GM18498 (cell line): ENCODE data around the gene ALG11.

ENCODE experiments used
- ATAC-seq: cut with Tn5 transposase; IDR thresholded peaks from one replicate; pipeline ENCODE4 v1.9.1; 2021; ENCODE audit warnings: mild to moderate bottlenecking, moderate library complexity; ENCODE audit not compliant: unreplicated experiment

The ALG11 gene

GRCh38 chr13:51996641-51997040, 15.6 kb upstream of the ALG11 start:
- no peak for ATAC-seq

- ATAC-seq, result no peak
These were observed 15.0 kb upstream of the ALG11 start for GRCh38 chr13:51997186-51997585.

GRCh38 chr13:51997641-51998330, 14.4 kb upstream of the ALG11 start:
- no peak for ATAC-seq

GRCh38 chr13:51998723-51999509, 13.3 kb upstream of the ALG11 start:
- no peak for ATAC-seq

- ATAC-seq, result no peak
These were observed 12.7 kb upstream of the ALG11 start for GRCh38 chr13:51999510-51999911.

- no peak for ATAC-seq
These were observed 12.3 kb upstream of the ALG11 start for GRCh38 chr13:51999921-52000320.

GRCh38 chr13:52001120-52001731, 11.0 kb upstream of the ALG11 start:
- ATAC-seq, result peak; percentile 83

GRCh38 chr13:52002361-52002760, 9.8 kb upstream of the ALG11 start:
- no peak for ATAC-seq

GRCh38 chr13:52003541-52003940, 8.7 kb upstream of the ALG11 start:
- no peak for ATAC-seq

- no peak for ATAC-seq
These were observed 7.6 kb upstream of the ALG11 start for GRCh38 chr13:52004511-52005170.

GRCh38 chr13:52005841-52006522, 6.2 kb upstream of the ALG11 start:
- no peak for ATAC-seq

GRCh38 chr13:52006523-52007245, 5.5 kb upstream of the ALG11 start:
- no peak for ATAC-seq

GRCh38 chr13:52009946-52010345, 2.3 kb upstream of the ALG11 start:
- ATAC-seq, result no peak

GRCh38 chr13:52010890-52011631, 1.1 kb upstream of the ALG11 start, which contains the start of gene ATP7B:
Gene ATP7B (minus strand): TSS chr13:52011450. CDS start chr13:52011337, 113 bp downstream.
- peak; percentile 4 for ATAC-seq

- ATAC-seq, result no peak
These were observed 276 bp downstream of the ALG11 start for GRCh38 chr13:52012512-52012836.

GRCh38 chr13:52016296-52016695, 4.1 kb downstream of the ALG11 start:
- no peak for ATAC-seq

GRCh38 chr13:52020191-52020590, 8.0 kb downstream of the ALG11 start:
- ATAC-seq, result no peak

- no peak for ATAC-seq
These were observed 10.2 kb downstream of the ALG11 start for GRCh38 chr13:52022356-52022755.

- ATAC-seq, result no peak
These were observed 12.3 kb downstream of the ALG11 start, which contains the start of gene UTP14C for GRCh38 chr13:52024481-52024880. Gene UTP14C (plus strand): TSS chr13:52024691. CDS start chr13:52028805, 4,114 bp downstream.
